ENCODE results near the gene FBXL17. TPM values are rescaled to one million over a fixed set of nuclear protein-coding genes. Genes with fewer than 3 reads are reported as not detected.

FBXL17 gene
- total RNA-seq, 1 experiment from 2014 or later = 8.8 TPM

DNA sequence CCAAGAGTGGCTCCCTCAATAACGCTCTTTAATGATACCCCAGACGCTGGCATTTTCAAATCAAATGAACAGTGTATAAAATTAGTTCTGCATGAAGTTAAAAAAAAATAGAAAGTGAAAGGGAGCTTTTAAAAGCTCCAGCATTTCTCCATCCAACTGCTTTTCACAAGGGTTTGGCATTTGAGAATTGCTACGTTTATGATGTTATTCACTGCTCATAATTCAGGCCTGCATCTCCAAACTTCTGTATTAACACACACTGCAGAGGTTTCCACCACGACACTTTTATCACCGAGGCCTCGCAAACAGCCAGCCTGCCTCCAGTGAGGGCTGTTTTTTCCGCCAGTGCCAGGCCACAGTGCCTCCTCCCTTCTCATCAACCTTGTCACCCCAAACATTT lies 505.6 kb downstream of the FBXL17 start:
- no peaks in the 10 kb centered on the region for H4K20me1 ChIP-seq (ENCODE audit: low read length)
- POLR2A ChIA-PET (ENCODE audit: unreplicated experiment) = no interaction called here
- no peak overlapping the region for H2AFZ ChIP-seq (ENCODE audit: low read length)
- H3K4me3 ChIP-seq (ENCODE audit: low read length) = no peak overlapping the region
- TF ChIP-seq EZH2phosphoT487 (IDR thresholded peaks at IDR 0.05; ENCODE audit: borderline replicate concordance, low read length) = no peak
- TF ChIP-seq, protein P1, sequence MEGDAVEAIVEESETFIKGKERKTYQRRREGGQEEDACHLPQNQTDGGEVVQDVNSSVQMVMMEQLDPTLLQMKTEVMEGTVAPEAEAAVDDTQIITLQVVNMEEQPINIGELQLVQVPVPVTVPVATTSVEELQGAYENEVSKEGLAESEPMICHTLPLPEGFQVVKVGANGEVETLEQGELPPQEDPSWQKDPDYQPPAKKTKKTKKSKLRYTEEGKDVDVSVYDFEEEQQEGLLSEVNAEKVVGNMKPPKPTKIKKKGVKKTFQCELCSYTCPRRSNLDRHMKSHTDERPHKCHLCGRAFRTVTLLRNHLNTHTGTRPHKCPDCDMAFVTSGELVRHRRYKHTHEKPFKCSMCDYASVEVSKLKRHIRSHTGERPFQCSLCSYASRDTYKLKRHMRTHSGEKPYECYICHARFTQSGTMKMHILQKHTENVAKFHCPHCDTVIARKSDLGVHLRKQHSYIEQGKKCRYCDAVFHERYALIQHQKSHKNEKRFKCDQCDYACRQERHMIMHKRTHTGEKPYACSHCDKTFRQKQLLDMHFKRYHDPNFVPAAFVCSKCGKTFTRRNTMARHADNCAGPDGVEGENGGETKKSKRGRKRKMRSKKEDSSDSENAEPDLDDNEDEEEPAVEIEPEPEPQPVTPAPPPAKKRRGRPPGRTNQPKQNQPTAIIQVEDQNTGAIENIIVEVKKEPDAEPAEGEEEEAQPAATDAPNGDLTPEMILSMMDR (conservative IDR thresholded peaks at IDR 0.05; ENCODE audit: low read depth, low read length) = no peak
- no peak for TF ChIP-seq EZH2 (IDR thresholded peaks at IDR 0.05; ENCODE audit: low read length, unreplicated experiment)
- no peaks in the 10 kb centered on the region for H3K27me3 ChIP-seq (ENCODE audit: low read length)
- H3K36me3 ChIP-seq (ENCODE audit: low read depth, low read length) = no peaks in the 10 kb centered on the region
- intact Hi-C loops (cut with micrococcal nuclease) = no loop called here
- CTCF ChIA-PET = no interaction called here
- no TSS peak for BruUV-seq (replicated peaks)
- ATAC-seq (no peak), DNase-seq (no peak)
- H3K9ac ChIP-seq (ENCODE audit: low read length) = no peak overlapping the region
- H3K9me3 ChIP-seq (ENCODE audit: low read length) = no peaks in the 10 kb centered on the region
- H3F3A ChIP-seq (ENCODE audit: low read length, unreplicated experiment) = no peaks in the 10 kb centered on the region
- H3K79me2 ChIP-seq (ENCODE audit: low read length) = no peaks in the 10 kb centered on the region
- H3K9me2 ChIP-seq (replicated peaks; ENCODE audit: low read length) = no peaks in the 10 kb centered on the region
- no peak overlapping the region for H3K27ac ChIP-seq (ENCODE audit: low read length)
- no peak overlapping the region for H3K4me2 ChIP-seq (ENCODE audit: low read length)
- H3K4me1 ChIP-seq (ENCODE audit: insufficient read depth, low read length) = peaks cover 19% of the 10 kb centered on the region

DNA sequence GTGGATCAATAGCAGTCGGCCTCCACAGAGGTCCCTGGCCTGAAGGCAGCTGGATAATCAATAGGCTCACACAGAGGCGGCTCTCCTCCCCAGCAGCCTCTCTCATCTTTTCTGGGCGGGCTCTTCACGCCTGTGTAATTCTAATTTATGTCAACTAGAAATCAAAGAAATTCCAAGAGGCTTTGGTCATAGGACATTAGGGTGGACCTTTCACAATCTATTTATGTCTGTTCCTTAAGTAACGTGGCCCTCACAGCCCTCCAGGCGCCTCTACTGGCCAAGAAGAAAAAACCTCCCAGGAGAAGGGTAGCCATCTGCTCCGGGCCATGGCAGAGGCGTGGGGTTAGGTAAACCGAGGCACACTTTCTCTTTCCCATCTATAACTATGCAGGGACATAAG lies 506.1 kb downstream of the FBXL17 start:
- H2AFZ ChIP-seq (ENCODE audit: low read length) = no peak overlapping the region
- H3K4me2 ChIP-seq (ENCODE audit: low read length) = no peak overlapping the region
- ChIA-PET CTCF (no interaction called here), POLR2A (ENCODE audit: unreplicated experiment) (no interaction called here)
- H3K4me1 ChIP-seq (ENCODE audit: insufficient read depth, low read length) = peaks cover 19% of the 10 kb centered on the region
- H3F3A ChIP-seq (ENCODE audit: low read length, unreplicated experiment) = no peaks in the 10 kb centered on the region
- no peak for TF ChIP-seq EZH2 (IDR thresholded peaks at IDR 0.05; ENCODE audit: low read length, unreplicated experiment)
- TF ChIP-seq, protein P1 (conservative IDR thresholded peaks at IDR 0.05; ENCODE audit: low read depth, low read length) = no peak
- no peak for TF ChIP-seq EZH2phosphoT487 (IDR thresholded peaks at IDR 0.05; ENCODE audit: borderline replicate concordance, low read length)
- no peak overlapping the region for H3K4me3 ChIP-seq (ENCODE audit: low read length)
- no TSS peak for BruUV-seq (replicated peaks)
- no peaks in the 10 kb centered on the region for H4K20me1 ChIP-seq (ENCODE audit: low read length)
- no peak overlapping the region for H3K27ac ChIP-seq (ENCODE audit: low read length)
- H3K9me2 ChIP-seq (replicated peaks; ENCODE audit: low read length) = no peaks in the 10 kb centered on the region
- no peaks in the 10 kb centered on the region for H3K27me3 ChIP-seq (ENCODE audit: low read length)
- H3K9me3 ChIP-seq (ENCODE audit: low read length) = no peaks in the 10 kb centered on the region
- no peaks in the 10 kb centered on the region for H3K79me2 ChIP-seq (ENCODE audit: low read length)
- intact Hi-C loops (cut with micrococcal nuclease) = no loop called here
- no peak overlapping the region for H3K9ac ChIP-seq (ENCODE audit: low read length)
- no peak for ATAC-seq
- H3K36me3 ChIP-seq (ENCODE audit: low read depth, low read length) = no peaks in the 10 kb centered on the region
- no peak for DNase-seq

DNA sequence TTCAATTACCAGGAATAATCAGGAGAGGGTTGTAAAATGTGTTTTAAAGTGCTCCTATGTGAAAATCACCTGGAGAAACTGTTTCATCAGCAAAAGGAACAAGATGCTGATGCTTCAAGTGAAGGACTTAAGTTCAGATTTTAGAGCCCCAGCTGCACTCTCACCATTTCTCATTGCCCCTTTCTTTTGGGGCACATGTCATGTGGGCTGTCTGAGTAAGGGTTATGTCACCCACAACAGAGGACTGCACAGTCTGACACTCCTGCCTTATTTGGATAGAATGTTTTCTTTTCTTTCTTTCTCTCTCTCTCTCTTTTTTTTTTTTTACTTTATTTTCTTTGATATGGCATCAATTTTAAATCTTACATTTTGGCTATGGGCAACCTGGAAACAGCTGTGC lies 507.1 kb downstream of the FBXL17 start:
- peaks cover 27% of the 10 kb centered on the region for H3K4me1 ChIP-seq (ENCODE audit: insufficient read depth, low read length)
- no peaks in the 10 kb centered on the region for H3K9me3 ChIP-seq (ENCODE audit: low read length)
- H3K27ac ChIP-seq (ENCODE audit: low read length) = no peak overlapping the region
- TF ChIP-seq EZH2 (IDR thresholded peaks at IDR 0.05; ENCODE audit: low read length, unreplicated experiment) = no peak
- no peak for TF ChIP-seq EZH2phosphoT487 (IDR thresholded peaks at IDR 0.05; ENCODE audit: borderline replicate concordance, low read length)
- TF ChIP-seq, protein P1 (conservative IDR thresholded peaks at IDR 0.05; ENCODE audit: low read depth, low read length) = no peak
- POLR2A ChIA-PET (ENCODE audit: unreplicated experiment) = no interaction called here
- BruUV-seq (replicated peaks) = no TSS peak
- no peaks in the 10 kb centered on the region for H3K36me3 ChIP-seq (ENCODE audit: low read depth, low read length)
- H2AFZ ChIP-seq (ENCODE audit: low read length) = no peak overlapping the region
- H3K9ac ChIP-seq (ENCODE audit: low read length) = no peak overlapping the region
- H3K9me2 ChIP-seq (replicated peaks; ENCODE audit: low read length) = no peaks in the 10 kb centered on the region
- CTCF ChIA-PET = no interaction called here
- DNase-seq (peak; percentile 54), ATAC-seq (peak; percentile 62)
- H4K20me1 ChIP-seq (ENCODE audit: low read length) = no peaks in the 10 kb centered on the region
- H3K79me2 ChIP-seq (ENCODE audit: low read length) = no peaks in the 10 kb centered on the region
- no peak overlapping the region for H3K4me3 ChIP-seq (ENCODE audit: low read length)
- intact Hi-C loops (cut with micrococcal nuclease) = no loop called here
- H3F3A ChIP-seq (ENCODE audit: low read length, unreplicated experiment) = no peaks in the 10 kb centered on the region
- peak overlapping the region; percentile 3; the same call in 1 of the 2 replicates for H3K4me2 ChIP-seq (ENCODE audit: low read length)
- no peaks in the 10 kb centered on the region for H3K27me3 ChIP-seq (ENCODE audit: low read length)
